GM18858 (cell line): ENCODE measurements around the gene CCDC200.
A peak's percentile ranks its signal among the peaks of the same experiment; 100 is the strongest.
"Not testable (repeated sequence)": the region's sequence is repeated elsewhere in the genome, so short reads cannot be mapped to it uniquely, and the experiment has no call there.

Source experiments
- ATAC-seq: cut with Tn5 transposase; IDR thresholded peaks from one replicate; pipeline ENCODE4 v1.9.1; 2021; ENCODE audit not compliant: unreplicated experiment

Gene CCDC200

GRCh38 chr17:43216762-43217613 is 11.4 kb downstream of the CCDC200 start:
- no peak for ATAC-seq

- ATAC-seq: no peak
Observed at GRCh38 chr17:43216369-43216761, 12.1 kb downstream of the CCDC200 start.

DNA sequence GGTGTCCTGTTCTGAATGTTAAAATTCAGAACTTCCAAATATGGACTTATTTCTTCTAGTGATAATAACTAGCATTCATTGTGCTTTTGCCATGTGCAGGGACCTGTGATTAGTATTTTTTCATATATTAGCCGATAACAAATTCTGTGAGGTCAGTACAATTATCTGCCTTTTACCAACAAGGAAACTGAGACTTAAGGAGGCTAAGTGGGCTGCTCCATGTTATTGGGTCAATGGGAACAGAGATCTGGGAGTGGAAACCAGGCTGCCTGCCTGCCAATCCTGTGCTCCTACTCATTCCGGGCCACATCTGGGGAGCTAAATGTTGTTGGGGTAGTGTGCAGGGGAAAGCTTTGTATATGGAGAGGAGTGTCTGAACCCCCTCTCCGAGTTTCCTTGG is 13.1 kb downstream of the CCDC200 start:
- ATAC-seq: no peak

GRCh38 chr17:43213545-43213944 is 14.9 kb downstream of the CCDC200 start:
- ATAC-seq: no peak

GRCh38 chr17:43212641-43213490 is 15.6 kb downstream of the CCDC200 start:
- no peak for ATAC-seq

GRCh38 chr17:43211480-43212402 is 16.7 kb downstream of the CCDC200 start, which contains the start of gene TMEM106A:
TSS of gene TMEM106A (plus strand) at chr17:43211875. CDS start at chr17:43213042, 1,167 bp downstream.
- peak; percentile 44 for ATAC-seq

GRCh38 chr17:43211123-43211479 is 17.3 kb downstream of the CCDC200 start:
- ATAC-seq: no peak

DNA sequence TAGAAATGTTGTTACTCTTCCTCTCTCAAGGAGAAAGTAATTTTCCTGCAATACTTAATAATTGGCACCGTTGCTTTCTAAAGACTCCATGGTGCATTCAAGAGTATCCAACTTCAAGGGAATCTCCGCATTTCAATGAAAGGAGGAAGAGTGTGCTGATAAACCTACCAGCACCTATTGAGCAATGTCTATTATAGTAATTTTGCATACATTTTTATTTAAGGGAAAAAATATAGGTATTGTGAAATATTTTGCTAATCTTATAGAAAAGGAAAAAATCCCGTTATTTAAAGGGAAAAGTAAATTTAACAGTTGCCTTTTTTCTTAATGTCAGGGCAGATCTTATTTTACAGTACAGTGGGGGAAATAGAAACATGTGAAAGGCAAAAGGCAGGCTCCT is 17.8 kb downstream of the CCDC200 start:
- ATAC-seq: no peak

GRCh38 chr17:43203013-43203412 is 25.4 kb downstream of the CCDC200 start:
- ATAC-seq: not testable (repeated sequence)

- ATAC-seq: no peak
Observed at GRCh38 chr17:43200127-43200526, 28.3 kb downstream of the CCDC200 start.

- ATAC-seq: no peak
Observed at GRCh38 chr17:43199633-43200032, 28.8 kb downstream of the CCDC200 start.

DNA sequence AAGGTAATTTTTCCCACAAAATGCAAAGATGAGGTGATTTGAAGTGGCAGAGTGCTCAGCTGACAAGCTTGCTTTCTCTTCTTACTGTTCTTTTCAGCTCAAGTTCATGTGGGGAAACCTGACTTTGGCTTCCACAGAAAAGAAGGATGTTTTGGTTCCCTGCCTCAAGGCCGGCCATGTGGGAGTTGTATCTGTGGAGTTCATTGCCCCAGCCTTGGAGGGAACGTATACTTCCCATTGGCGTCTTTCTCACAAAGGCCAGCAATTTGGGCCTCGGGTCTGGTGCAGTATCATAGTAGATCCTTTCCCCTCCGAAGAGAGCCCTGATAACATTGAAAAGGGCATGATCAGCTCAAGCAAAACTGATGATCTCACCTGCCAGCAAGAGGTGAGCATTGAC is 35.2 kb downstream of the CCDC200 start:
- ATAC-seq: no peak

DNA sequence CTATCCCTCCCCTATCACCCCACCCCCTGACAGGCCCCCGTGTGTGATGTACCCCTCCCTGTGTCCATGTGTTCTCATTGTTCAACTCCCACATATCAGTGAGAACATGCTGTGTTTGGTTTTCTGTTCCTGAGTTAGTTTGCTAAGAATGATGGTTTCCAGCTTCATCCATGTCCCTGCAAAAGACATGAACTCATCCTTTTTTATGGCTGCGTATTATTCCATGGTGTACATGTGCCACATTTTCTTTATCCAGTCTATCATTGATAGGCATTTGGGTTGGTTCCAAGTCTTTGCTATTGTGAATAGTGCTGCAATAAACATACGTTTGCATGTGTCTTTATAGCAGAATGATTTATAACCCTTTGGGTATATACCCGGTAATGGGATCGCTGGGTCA is 41.8 kb downstream of the CCDC200 start:
- ATAC-seq: not testable (repeated sequence)

- no peak for ATAC-seq
Observed at GRCh38 chr17:43183921-43184320, 44.5 kb downstream of the CCDC200 start.

GRCh38 chr17:43176119-43176570 is 52.3 kb downstream of the CCDC200 start:
- no peak for ATAC-seq

GRCh38 chr17:43175213-43176118 is 53.0 kb downstream of the CCDC200 start:
- no peak for ATAC-seq

DNA sequence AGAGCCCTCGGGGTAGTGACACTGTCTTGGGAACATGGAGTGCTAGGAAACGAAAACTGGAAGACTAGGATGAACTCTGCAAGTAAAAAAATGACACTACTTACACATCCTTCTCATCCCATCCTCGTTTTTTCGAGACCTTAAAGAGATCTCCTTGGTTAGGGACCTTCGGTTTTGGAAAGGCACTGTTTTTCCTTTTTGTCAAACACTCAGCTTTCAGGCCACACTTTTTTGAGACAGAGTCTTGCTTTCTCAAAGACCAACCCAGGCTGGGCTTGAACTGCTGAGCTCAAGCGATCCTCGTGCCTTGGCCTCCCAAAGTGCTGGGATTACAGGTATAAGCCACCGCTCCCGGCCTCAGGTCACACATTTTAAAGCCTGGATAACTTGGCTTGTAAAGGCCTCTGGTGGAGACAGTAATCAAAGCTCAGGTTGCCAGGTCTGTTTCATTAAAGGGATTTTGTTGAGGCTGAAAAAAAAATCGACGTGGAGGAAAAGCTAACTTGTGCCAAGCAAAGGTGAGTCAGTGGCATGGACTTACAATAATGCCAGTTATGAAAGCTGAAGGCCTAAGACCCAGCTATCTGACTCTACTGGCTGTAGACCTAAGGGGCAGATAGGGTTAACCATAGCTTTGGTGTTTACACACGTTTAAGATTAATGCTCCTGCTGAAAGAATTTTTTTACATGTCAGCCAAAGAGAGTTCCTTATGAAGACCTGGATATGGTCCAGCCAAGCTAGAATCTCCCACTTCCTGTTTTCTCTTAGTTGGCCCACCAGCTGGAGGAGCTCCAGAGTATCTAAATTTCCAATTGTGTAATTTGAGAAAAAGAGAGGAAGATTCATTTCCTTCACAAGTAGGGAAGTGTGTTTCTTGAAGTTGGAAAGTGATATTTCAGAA is 56.6 kb downstream of the CCDC200 start:
- no peak for ATAC-seq
